H1 (cell line): ENCODE results near the gene MBNL2. TPM values are rescaled to one million over a fixed set of nuclear protein-coding genes. Genes with fewer than 3 reads are reported as not detected.

ENCODE experiments used
- CTCF ChIA-PET: fragments of 300-600 bp; sonication (Branson Sonifier 250); formaldehyde crosslinking; loops from one replicate; lab custom pipeline; 2021; ENCODE audit not compliant: partially characterized antibody; lab: Charles Lee
- POLR2A ChIA-PET: fragments of 300-600 bp; sonication (Branson Sonifier 250); formaldehyde crosslinking; loops from one replicate; lab custom pipeline; 2021; ENCODE audit warnings: inconsistent platforms; ENCODE audit not compliant: partially characterized antibody; lab: Charles Lee
- DNase-seq, 2 experiments: peaks; one replicate each; pipeline versions ENCODE4 v3.0.0 to v3.0.0-alpha.2; 2010 to 2022; ENCODE audit warnings: low spot score in 2 of 2, low read depth in 1 of 2, mixed read lengths in 1 of 2
- FAIRE-seq: peaks from 2 replicates; lab custom pipeline; 2011; peaks lifted over from hg19 to GRCh38; lab: Jason Lieb, UNC
- H2AFZ ChIP-seq: 2 replicates; pipeline ENCODE4 v1.8.1; 2012; ENCODE audit warnings: low read length, inconsistent platforms
- H2AK5ac ChIP-seq: 2 replicates; pipeline ENCODE4 v1.6.1; 2013; ENCODE audit warnings: low read depth, low read length
- H2BK120ac ChIP-seq: replicated peaks from 2 replicates; pipeline ENCODE3; 2013; ENCODE audit warnings: low read depth, low read length, inconsistent platforms
- H2BK12ac ChIP-seq: 2 replicates; pipeline ENCODE4 v1.6.1; 2013; ENCODE audit warnings: low read depth, low read length
- H2BK15ac ChIP-seq: 2 replicates; pipeline ENCODE4 v1.6.1; 2013; ENCODE audit warnings: low read length
- H2BK20ac ChIP-seq: 2 replicates; pipeline ENCODE4 v1.6.1; 2013; ENCODE audit warnings: low read length
- H2BK5ac ChIP-seq: 2 replicates; pipeline ENCODE4 v1.6.1; 2013; ENCODE audit warnings: low read depth, low read length
- H3K14ac ChIP-seq: 2 replicates; pipeline ENCODE4 v1.6.1; 2013; ENCODE audit warnings: inconsistent platforms; ENCODE audit not compliant: insufficient read length
- H3K18ac ChIP-seq: 2 replicates; pipeline ENCODE4 v1.6.1; 2013; ENCODE audit warnings: low read length; ENCODE audit errors: extremely low read depth
- H3K23ac ChIP-seq: 2 replicates; pipeline ENCODE4 v1.6.1; 2013; ENCODE audit warnings: inconsistent platforms; ENCODE audit not compliant: insufficient read length
- H3K23me2 ChIP-seq: 2 replicates; pipeline ENCODE4 v1.6.1; 2013; ENCODE audit warnings: low read depth, low read length
- H3K27ac ChIP-seq: 2 replicates; pipeline ENCODE4 v1.6.1; 2011; ENCODE audit warnings: low read depth, low read length, inconsistent platforms
- H3K27me3 ChIP-seq, 4 experiments: replicated peaks in 1 of 4; 1 replicate in 1 of 4; 2 replicates in 3 of 4; pipeline versions ENCODE4 v1.6.1 to v1.8.1; 2011 to 2013; ENCODE audit warnings: low read length in 3 of 4, mild to moderate bottlenecking in 3 of 4, inconsistent platforms in 2 of 4, mixed read lengths in 2 of 4, moderate library complexity in 1 of 4; ENCODE audit not compliant: control insufficient read depth in 3 of 4, insufficient read depth in 3 of 4; ENCODE audit errors: extremely low read depth in 1 of 4
- H3K36me3 ChIP-seq, 4 experiments: 2 replicates each; pipeline versions ENCODE4 v1.6.1 to v1.8.1; 2011 to 2013; ENCODE audit warnings: mild to moderate bottlenecking in 4 of 4, low read length in 3 of 4, moderate library complexity in 2 of 4, control low read depth in 1 of 4, inconsistent platforms in 1 of 4; ENCODE audit not compliant: insufficient read depth in 4 of 4, control insufficient read depth in 2 of 4
- H3K4ac ChIP-seq: replicated peaks from 2 replicates; pipeline ENCODE3; 2013; ENCODE audit warnings: low read length, low read depth, mixed read lengths, inconsistent platforms; ENCODE audit not compliant: insufficient read length
- H3K4me1 ChIP-seq, 4 experiments: replicated peaks in 1 of 4; 1 replicate in 1 of 4; 2 replicates in 3 of 4; pipeline versions ENCODE4 v1.6.1 to v1.8.1; 2011 to 2013; ENCODE audit warnings: low read length in 3 of 4, inconsistent platforms in 2 of 4, mixed read lengths in 1 of 4; ENCODE audit not compliant: insufficient read depth in 4 of 4, control insufficient read depth in 3 of 4
- H3K4me2 ChIP-seq, 2 experiments: 2 replicates each; pipeline versions ENCODE4 v1.6.1 to v1.8.1; 2011 to 2013; ENCODE audit warnings: low read depth in 2 of 2, low read length in 2 of 2, control low read depth in 1 of 2, inconsistent platforms in 1 of 2, mild to moderate bottlenecking in 1 of 2; ENCODE audit not compliant: insufficient read depth in 1 of 2
- H3K4me3 ChIP-seq, 4 experiments: fragments of 200-600, 300-600 bp in 1 of 4; sonication (generic), shearing (Covaris generic), sonication (Bioruptor Twin) in 1 of 4; 2 replicates each; pipeline versions ENCODE4 v1.5.1 to v1.8.1; 2011 to 2016; ENCODE audit warnings: low read length in 4 of 4, low read depth in 3 of 4, control low read depth in 2 of 4, inconsistent platforms in 2 of 4, mild to moderate bottlenecking in 2 of 4, mixed read lengths in 1 of 4, moderate library complexity in 1 of 4; ENCODE audit not compliant: insufficient read depth in 2 of 4; ENCODE audit errors: extremely low read depth in 1 of 4
- H3K56ac ChIP-seq: replicated peaks from 2 replicates; pipeline ENCODE3; 2013; ENCODE audit warnings: low read depth, mild to moderate bottlenecking, mixed read lengths, low read length, inconsistent platforms; ENCODE audit not compliant: insufficient read length
- H3K79me1 ChIP-seq: 2 replicates; pipeline ENCODE4 v1.6.1; 2013; ENCODE audit warnings: low read depth, low read length, control low read depth
- H3K79me2 ChIP-seq, 2 experiments: 2 replicates each; pipeline versions ENCODE4 v1.6.1 to v1.8.1; 2012 to 2013; ENCODE audit warnings: low read length in 2 of 2, mild to moderate bottlenecking in 2 of 2, inconsistent platforms in 1 of 2; ENCODE audit not compliant: insufficient read depth in 2 of 2, control insufficient read depth in 1 of 2
- H3K9ac ChIP-seq, 4 experiments: replicated peaks in 1 of 4; 1 replicate in 1 of 4; 2 replicates in 3 of 4; pipeline versions ENCODE4 v1.6.1 to v1.8.1; 2011 to 2013; ENCODE audit warnings: low read depth in 3 of 4, low read length in 3 of 4, control low read depth in 2 of 4, mild to moderate bottlenecking in 2 of 4, moderate library complexity in 2 of 4, inconsistent platforms in 1 of 4; ENCODE audit errors: extremely low read depth in 1 of 4
- H3K9me3 ChIP-seq, 2 experiments: 2 replicates each; pipeline versions ENCODE4 v1.6.1 to v1.8.1; 2012 to 2013; ENCODE audit warnings: mild to moderate bottlenecking in 2 of 2, moderate library complexity in 2 of 2, control low read depth in 1 of 2, inconsistent platforms in 1 of 2, low read depth in 1 of 2, low read length in 1 of 2, mixed read lengths in 1 of 2; ENCODE audit not compliant: insufficient read depth in 2 of 2
- H4K20me1 ChIP-seq, 2 experiments: replicated peaks in 1 of 2; 2 replicates each; pipeline versions ENCODE3 to v1.8.1; 2011 to 2013; ENCODE audit warnings: inconsistent platforms in 2 of 2, low read length in 2 of 2, mild to moderate bottlenecking in 1 of 2; ENCODE audit not compliant: insufficient read depth in 2 of 2, control insufficient read depth in 1 of 2
- H4K5ac ChIP-seq: 2 replicates; pipeline ENCODE4 v1.6.1; 2013; ENCODE audit warnings: low read length, low read depth, mixed read lengths, inconsistent platforms; ENCODE audit not compliant: insufficient read length
- H4K8ac ChIP-seq: 2 replicates; pipeline ENCODE4 v1.8.0; 2013; ENCODE audit warnings: mild to moderate bottlenecking, moderate library complexity, low read length, inconsistent platforms; ENCODE audit not compliant: insufficient read depth; ENCODE audit errors: extremely low read depth
- H4K91ac ChIP-seq: replicated peaks from 2 replicates; pipeline ENCODE3; 2013; ENCODE audit warnings: low read length, mixed read lengths, inconsistent platforms; ENCODE audit not compliant: insufficient read length
- EP300 ChIP-seq, 2 experiments: IDR thresholded peaks; 1 replicate in 1 of 2; 2 replicates in 1 of 2; pipeline ENCODE4 v1.6.1; 2011 to 2012; ENCODE audit warnings: low read depth in 2 of 2, low read length in 2 of 2, mild to moderate bottlenecking in 2 of 2, borderline replicate concordance in 1 of 2, inconsistent platforms in 1 of 2, moderate library complexity in 1 of 2
- GABPA ChIP-seq: IDR thresholded peaks from 2 replicates; pipeline ENCODE4 v1.6.1; 2011; ENCODE audit warnings: mild to moderate bottlenecking, low read length, moderate library complexity, borderline replicate concordance; ENCODE audit not compliant: insufficient read depth
- NRF1 ChIP-seq: IDR thresholded peaks from 2 replicates; pipeline ENCODE4 v1.6.1; 2011; ENCODE audit warnings: mild to moderate bottlenecking, low read depth, low read length, improper control_type of control experiment
- POU5F1 ChIP-seq: IDR thresholded peaks from 2 replicates; pipeline ENCODE4 v1.6.1; 2011; ENCODE audit warnings: low read depth, mild to moderate bottlenecking, low read length, moderate library complexity
- RXRA ChIP-seq: IDR thresholded peaks from 2 replicates; pipeline ENCODE4 v1.6.1; 2011; ENCODE audit warnings: low read depth, mild to moderate bottlenecking, low read length, moderate library complexity; ENCODE audit not compliant: insufficient read depth
- SRF ChIP-seq: IDR thresholded peaks from 2 replicates; pipeline ENCODE4 v1.6.1; 2011; ENCODE audit warnings: mild to moderate bottlenecking, low read depth, low read length, moderate library complexity
- TAF1 ChIP-seq: IDR thresholded peaks from 2 replicates; pipeline ENCODE4 v1.6.1; 2011; ENCODE audit warnings: mild to moderate bottlenecking, low read depth, low read length
- YY1 ChIP-seq: IDR thresholded peaks from 2 replicates; pipeline ENCODE4 v1.6.1; 2011; ENCODE audit warnings: low read depth, mild to moderate bottlenecking, low read length
- ZNF274 ChIP-seq: IDR thresholded peaks from 2 replicates; pipeline ENCODE4 v1.7.0; 2012; ENCODE audit warnings: low read length, borderline replicate concordance; ENCODE audit errors: extremely low read depth
- WGBS, 2 experiments: shearing (Covaris generic) in 1 of 2; methylation state at CpG; one replicate each; pipeline versions ENCODE4 v1.1.6 to v1.1.7; 2013 to 2015; ENCODE audit warnings: low lambda C conversion rate in 2 of 2, mixed read lengths in 2 of 2, inconsistent platforms in 1 of 2, low coverage in 1 of 2, missing lambda C conversion rate in 1 of 2; ENCODE audit not compliant: insufficient replicate concordance in 2 of 2, insufficient coverage in 1 of 2, insufficient read length in 1 of 2; ENCODE audit errors: extremely low coverage in 1 of 2, missing lambda C conversion rate in 1 of 2; 5-methylcytosine and 5-hydroxymethylcytosine counted together
- polyA plus RNA-seq, 7 experiments: library from polyadenylated mRNA; depleted of rRNA in 3 of 7; stranded (reverse) in 5 of 7; unstranded in 2 of 7; fragments of >200 nt in 5 of 7; fragments of 200-250 nt in 2 of 7; gene quantifications; 1 replicate in 5 of 7; 2 replicates in 1 of 7; 4 replicates in 1 of 7; pipeline versions ENCODE4 v1.2.1 to v1.2.3, GENCODE V29; 2011 to 2013; ENCODE audit warnings: missing spikeins in 2 of 7, mixed read lengths in 2 of 7
- total RNA-seq: library from RNA; stranded (reverse); fragmentation: NEBNext Ultra II Directional; extraction: Animal tissue kit (Norgen Biotek cat#: 25700); gene quantifications from 2 replicates; pipeline ENCODE4 v1.2.1, GENCODE V29; 2021
- TF ChIP-seq, protein P1 (sequence below): IDR thresholded peaks from 2 replicates; pipeline ENCODE4 v1.6.1; 2012; ENCODE audit warnings: inconsistent platforms
- TF ChIP-seq, protein P2 (sequence below): IDR thresholded peaks from 2 replicates; pipeline ENCODE4 v1.6.1; 2011; ENCODE audit warnings: low read length, improper control_type of control experiment

MBNL2 gene
- total and polyA plus RNA-seq, 2 of the 8 experiments (the other 6 are each of a cell fraction or from before 2014, with no cell fraction given): 1.0 to 2.6 TPM

DNA sequence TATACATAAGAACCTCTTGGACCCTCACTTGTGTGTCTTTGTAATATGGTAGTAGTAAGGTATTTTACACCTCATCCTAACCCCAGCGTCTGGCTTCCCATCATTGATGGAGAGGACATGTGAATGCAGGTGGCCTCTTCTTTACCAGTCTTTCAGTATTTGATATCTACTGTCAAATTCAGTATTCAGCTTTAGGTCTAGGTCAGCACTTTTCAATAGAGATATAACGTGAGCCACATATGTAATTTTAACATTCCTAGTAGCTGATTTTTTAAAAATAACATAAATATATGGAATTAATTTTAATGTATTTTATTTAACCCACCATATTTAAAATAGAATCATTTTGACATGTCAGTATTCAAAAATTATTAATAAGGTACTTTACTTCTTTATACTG lies 214.7 kb downstream of the MBNL2 start:
- no peaks in the 10 kb centered on the region for H3K9me3 ChIP-seq
- no peak overlapping the region for H3K9ac ChIP-seq
- no peak overlapping the region for H3K18ac ChIP-seq
- no peak overlapping the region for H2AFZ ChIP-seq
- WGBS, 2 experiments: 100% methylated on average over 2 of the region's 2 CpGs; no CpG with 5 or more reads in 1 of the 2 experiments
- no peak overlapping the region for H2BK15ac ChIP-seq
- H3K56ac ChIP-seq: no peak overlapping the region
- no peaks in the 10 kb centered on the region for H3K27me3 ChIP-seq
- no peak overlapping the region for H4K91ac ChIP-seq
- peaks cover 3 to 57% of the 10 kb centered on the region in 2 experiments; a peak in 3 of 4 replicates for H3K79me2 ChIP-seq
- H3K4ac ChIP-seq: no peak overlapping the region
- peaks cover 0 to 3% of the 10 kb centered on the region in 2 experiments for H4K20me1 ChIP-seq
- peaks cover 3% of the 10 kb centered on the region; the same call in 1 of the 2 replicates for H3K79me1 ChIP-seq
- H2BK12ac ChIP-seq: no peak overlapping the region
- DNase-seq (no peak), FAIRE-seq (no peak)
- no peak overlapping the region; a peak in 1 of 4 replicates for H3K4me2 ChIP-seq
- TF ChIP-seq, protein P1, sequence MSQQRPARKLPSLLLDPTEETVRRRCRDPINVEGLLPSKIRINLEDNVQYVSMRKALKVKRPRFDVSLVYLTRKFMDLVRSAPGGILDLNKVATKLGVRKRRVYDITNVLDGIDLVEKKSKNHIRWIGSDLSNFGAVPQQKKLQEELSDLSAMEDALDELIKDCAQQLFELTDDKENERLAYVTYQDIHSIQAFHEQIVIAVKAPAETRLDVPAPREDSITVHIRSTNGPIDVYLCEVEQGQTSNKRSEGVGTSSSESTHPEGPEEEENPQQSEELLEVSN: no peak
- no peak for TF ChIP-seq ZNF274
- no peak for TF ChIP-seq NRF1
- TF ChIP-seq SRF: no peak
- TF ChIP-seq, protein P2, sequence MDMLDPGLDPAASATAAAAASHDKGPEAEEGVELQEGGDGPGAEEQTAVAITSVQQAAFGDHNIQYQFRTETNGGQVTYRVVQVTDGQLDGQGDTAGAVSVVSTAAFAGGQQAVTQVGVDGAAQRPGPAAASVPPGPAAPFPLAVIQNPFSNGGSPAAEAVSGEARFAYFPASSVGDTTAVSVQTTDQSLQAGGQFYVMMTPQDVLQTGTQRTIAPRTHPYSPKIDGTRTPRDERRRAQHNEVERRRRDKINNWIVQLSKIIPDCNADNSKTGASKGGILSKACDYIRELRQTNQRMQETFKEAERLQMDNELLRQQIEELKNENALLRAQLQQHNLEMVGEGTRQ: no peak
- no peak for TF ChIP-seq EP300 (IDR thresholded peaks at IDR 0.05; ENCODE audit: borderline replicate concordance in 1 of 2, low read depth in 2 of 2, low read length in 2 of 2)
- no peak for TF ChIP-seq GABPA
- no peak for TF ChIP-seq TAF1
- TF ChIP-seq YY1: no peak
- no peak for TF ChIP-seq POU5F1
- no peak for TF ChIP-seq RXRA
- H4K5ac ChIP-seq: no peak overlapping the region
- H3K27ac ChIP-seq: no peak overlapping the region
- CTCF ChIA-PET: no interaction called here
- no peak overlapping the region for H3K23ac ChIP-seq
- H2BK5ac ChIP-seq: no peak overlapping the region
- POLR2A ChIA-PET: no interaction called here
- no peak overlapping the region for H3K14ac ChIP-seq
- peaks cover 0 to 7% (median 0%) of the 10 kb centered on the region in 4 experiments; a peak in 2 of 8 replicates for H3K36me3 ChIP-seq
- H2BK120ac ChIP-seq: no peak overlapping the region
- peaks cover 0 to 3% (median 1%) of the 10 kb centered on the region in 4 experiments; a peak in 2 of 7 replicates for H3K4me1 ChIP-seq
- no peak overlapping the region for H2AK5ac ChIP-seq
- H4K8ac ChIP-seq: no peak overlapping the region
- no peak overlapping the region for H3K4me3 ChIP-seq
- H3K23me2 ChIP-seq: peaks cover 12% of the 10 kb centered on the region
- no peak overlapping the region for H2BK20ac ChIP-seq
